H1 (cell line): Measurements from ENCODE around the gene RECK. TPM values are rescaled to one million over a fixed set of nuclear protein-coding genes. Genes with fewer than 3 reads are reported as not detected.

ENCODE experiments used
- EZH2 ChIP-seq: fragments of 200-600 bp; sonication (generic); IDR thresholded peaks from 2 replicates; pipeline ENCODE4 v1.7.1; 2012; ENCODE audit warnings: low read depth, mild to moderate bottlenecking, moderate library complexity, low read length, inconsistent platforms; ENCODE audit not compliant: severe bottlenecking
- SUZ12 ChIP-seq: fragments of 200-600 bp; sonication (generic); IDR thresholded peaks from 2 replicates; pipeline ENCODE4 v1.6.1; 2012; ENCODE audit warnings: mild to moderate bottlenecking, inconsistent platforms, low read length, moderate library complexity, mixed read lengths
- polyA plus RNA-seq, 7 experiments: library from polyadenylated mRNA; depleted of rRNA in 3 of 7; stranded (reverse) in 5 of 7; unstranded in 2 of 7; fragments of >200 nt in 5 of 7; fragments of 200-250 nt in 2 of 7; gene quantifications; 1 replicate in 5 of 7; 2 replicates in 1 of 7; 4 replicates in 1 of 7; pipeline versions ENCODE4 v1.2.1 to v1.2.3, GENCODE V29; 2011 to 2013; ENCODE audit warnings: missing spikeins in 2 of 7, mixed read lengths in 2 of 7
- total RNA-seq: library from RNA; stranded (reverse); fragmentation: NEBNext Ultra II Directional; extraction: Animal tissue kit (Norgen Biotek cat#: 25700); gene quantifications from 2 replicates; pipeline ENCODE4 v1.2.1, GENCODE V29; 2021

RECK gene
- total and polyA plus RNA-seq, 2 of the 8 experiments (the other 6 are each of a cell fraction or from before 2014, with no cell fraction given): 5.4 to 9.8 TPM

GRCh38 chr9:36018891-36019720 is 17.6 kb upstream of the RECK start (continued):
- TF ChIP-seq EZH2 (no peak), SUZ12 (no peak)
